ENCODE results near the gene CHD2.

DNA sequence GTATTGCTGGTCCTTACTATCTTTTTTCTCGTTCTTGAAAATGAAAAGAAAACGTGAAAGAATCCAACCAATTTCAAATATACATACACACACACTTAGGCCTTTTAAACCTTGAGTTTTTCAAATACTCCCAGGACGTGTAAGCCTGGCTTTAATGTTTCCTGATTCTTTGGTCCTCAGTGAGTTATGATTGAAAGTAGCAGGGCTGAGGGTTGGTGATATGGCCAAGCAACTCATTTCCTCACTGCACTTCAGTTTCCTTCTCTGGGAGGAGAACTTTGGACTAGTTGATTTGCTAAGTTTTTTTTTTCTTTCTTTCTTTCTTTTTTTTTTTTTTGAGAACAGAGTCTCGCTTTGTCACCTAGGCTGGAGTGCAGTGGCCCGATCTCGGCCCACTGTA lies 34.6 kb downstream of the CHD2 start:
- TF ChIP-seq POLR2AphosphoS5 (IDR thresholded peaks at IDR 0.05) (no peak), POLR2A (IDR thresholded peaks at IDR 0.05) (no peak)
- TF ChIP-seq, protein P1, sequence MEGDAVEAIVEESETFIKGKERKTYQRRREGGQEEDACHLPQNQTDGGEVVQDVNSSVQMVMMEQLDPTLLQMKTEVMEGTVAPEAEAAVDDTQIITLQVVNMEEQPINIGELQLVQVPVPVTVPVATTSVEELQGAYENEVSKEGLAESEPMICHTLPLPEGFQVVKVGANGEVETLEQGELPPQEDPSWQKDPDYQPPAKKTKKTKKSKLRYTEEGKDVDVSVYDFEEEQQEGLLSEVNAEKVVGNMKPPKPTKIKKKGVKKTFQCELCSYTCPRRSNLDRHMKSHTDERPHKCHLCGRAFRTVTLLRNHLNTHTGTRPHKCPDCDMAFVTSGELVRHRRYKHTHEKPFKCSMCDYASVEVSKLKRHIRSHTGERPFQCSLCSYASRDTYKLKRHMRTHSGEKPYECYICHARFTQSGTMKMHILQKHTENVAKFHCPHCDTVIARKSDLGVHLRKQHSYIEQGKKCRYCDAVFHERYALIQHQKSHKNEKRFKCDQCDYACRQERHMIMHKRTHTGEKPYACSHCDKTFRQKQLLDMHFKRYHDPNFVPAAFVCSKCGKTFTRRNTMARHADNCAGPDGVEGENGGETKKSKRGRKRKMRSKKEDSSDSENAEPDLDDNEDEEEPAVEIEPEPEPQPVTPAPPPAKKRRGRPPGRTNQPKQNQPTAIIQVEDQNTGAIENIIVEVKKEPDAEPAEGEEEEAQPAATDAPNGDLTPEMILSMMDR (IDR thresholded peaks at IDR 0.05): no peak

Data from upper lobe of left lung (tissue), 4 donors.